OCI-M2 (cell line): ENCODE data around the gene FGFR2.

Experiments used
- DNase-seq: peaks from one replicate; lab custom pipeline; 2025; ENCODE audit not compliant: unreplicated experiment; lab: John Stamatoyannopoulos, UW

Gene FGFR2

GRCh38 chr10:121610798-121611323, 12.6 kb upstream of the FGFR2 start:
- DNase-seq, result no peak

GRCh38 chr10:121609426-121610380, 11.5 kb upstream of the FGFR2 start:
- DNase-seq, result no peak

DNA sequence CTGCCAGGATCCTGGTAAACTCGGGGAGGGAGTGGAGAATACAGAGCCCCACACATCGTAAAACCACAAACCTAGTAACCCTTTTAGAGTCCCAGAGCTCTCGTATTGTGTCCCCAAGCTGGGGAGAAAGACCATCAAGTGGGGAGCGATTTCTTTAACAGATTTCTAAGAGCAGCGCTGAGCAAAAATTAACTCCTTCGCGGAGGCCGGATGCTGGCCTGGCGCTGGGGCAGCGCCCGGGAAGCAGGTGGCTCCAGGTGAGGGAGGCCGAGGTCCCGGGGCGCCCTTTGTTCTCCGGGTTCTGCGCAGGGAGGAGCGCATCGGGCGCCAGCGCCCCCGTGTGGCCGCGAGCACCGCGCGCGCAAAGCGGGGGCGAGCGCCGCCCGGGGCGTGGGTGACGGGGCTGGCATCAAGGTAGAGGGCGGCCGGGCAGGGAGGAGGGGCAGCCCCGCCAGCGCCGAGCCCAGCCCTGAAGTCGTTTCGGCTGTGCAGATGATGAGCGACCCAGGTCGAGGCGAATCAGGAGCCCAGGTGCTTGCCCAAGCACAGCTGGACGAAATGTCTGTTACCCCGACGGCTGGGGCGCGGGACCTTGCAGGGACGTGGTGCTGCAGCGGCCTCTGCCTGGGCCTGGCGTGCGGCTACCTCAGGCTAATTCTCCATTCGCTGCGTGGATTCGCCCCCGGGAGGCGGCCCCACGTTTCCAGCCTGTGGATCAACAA, 10.4 kb upstream of the FGFR2 start:
- no peak for DNase-seq

- no peak for DNase-seq
Measured at GRCh38 chr10:121607310-121608055, 9.2 kb upstream of the FGFR2 start.

DNA sequence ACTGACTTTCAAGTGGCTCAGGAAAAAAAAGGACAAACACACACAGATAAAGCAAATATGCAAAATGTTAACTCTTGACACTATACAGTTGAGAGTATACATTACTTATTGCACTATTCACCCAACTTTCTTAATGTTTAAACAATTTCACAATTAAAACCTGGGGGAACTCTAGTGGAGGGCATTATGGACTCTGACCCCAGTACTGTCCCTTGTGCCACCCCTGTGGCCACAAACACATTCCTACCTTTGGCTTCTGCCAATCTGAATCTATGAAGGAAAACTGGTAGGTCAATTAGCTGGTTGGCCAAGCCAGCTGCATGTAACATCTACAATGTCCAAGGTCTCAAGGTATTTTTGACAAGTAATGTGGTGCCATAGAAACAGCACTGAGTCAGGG, 7.5 kb upstream of the FGFR2 start:
- DNase-seq, result no peak

DNA sequence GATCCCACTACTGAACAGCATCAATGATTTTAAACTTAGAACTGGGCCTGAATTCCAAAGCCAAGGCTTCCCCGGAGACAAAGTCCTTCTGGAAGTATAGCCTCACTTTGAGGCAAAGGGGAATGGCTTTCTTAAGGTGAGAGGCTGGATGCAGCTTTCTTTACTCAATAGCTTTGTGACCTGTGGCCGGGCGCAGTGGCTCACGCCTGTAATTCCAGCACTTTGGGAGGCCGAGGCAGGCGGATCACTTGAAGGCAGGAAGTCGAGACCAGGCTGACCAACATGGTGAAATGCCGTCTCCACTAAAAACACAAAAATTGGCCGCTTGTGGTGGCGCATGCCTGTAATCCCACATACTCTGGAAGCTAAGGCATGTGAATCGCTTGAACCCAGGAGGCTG, 3.2 kb upstream of the FGFR2 start:
- DNase-seq, result no peak

DNA sequence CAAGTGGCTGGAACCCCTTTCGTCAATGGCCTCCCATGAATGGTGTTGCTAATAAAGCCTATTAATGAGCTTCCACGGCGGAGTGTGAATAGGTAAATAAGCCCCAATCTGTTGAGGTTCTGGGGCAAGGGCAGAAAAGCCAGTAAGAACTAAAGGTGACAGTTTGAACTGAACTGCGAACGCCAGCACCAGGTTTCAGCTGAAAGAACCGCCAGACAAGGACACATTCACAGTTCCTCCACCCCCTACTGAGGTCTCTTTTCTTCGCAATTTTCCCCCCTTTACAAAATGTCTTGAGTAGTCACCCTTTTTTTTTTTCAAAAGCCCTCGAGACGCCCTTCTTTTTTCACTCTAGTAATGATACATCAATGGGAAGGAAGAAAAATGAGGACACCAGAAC, 2.4 kb upstream of the FGFR2 start:
- no peak for DNase-seq

GRCh38 chr10:121599947-121600346, 1.7 kb upstream of the FGFR2 start:
- no peak for DNase-seq

GRCh38 chr10:121597504-121598262, 561 bp downstream of the FGFR2 start:
- DNase-seq, result no peak

DNA sequence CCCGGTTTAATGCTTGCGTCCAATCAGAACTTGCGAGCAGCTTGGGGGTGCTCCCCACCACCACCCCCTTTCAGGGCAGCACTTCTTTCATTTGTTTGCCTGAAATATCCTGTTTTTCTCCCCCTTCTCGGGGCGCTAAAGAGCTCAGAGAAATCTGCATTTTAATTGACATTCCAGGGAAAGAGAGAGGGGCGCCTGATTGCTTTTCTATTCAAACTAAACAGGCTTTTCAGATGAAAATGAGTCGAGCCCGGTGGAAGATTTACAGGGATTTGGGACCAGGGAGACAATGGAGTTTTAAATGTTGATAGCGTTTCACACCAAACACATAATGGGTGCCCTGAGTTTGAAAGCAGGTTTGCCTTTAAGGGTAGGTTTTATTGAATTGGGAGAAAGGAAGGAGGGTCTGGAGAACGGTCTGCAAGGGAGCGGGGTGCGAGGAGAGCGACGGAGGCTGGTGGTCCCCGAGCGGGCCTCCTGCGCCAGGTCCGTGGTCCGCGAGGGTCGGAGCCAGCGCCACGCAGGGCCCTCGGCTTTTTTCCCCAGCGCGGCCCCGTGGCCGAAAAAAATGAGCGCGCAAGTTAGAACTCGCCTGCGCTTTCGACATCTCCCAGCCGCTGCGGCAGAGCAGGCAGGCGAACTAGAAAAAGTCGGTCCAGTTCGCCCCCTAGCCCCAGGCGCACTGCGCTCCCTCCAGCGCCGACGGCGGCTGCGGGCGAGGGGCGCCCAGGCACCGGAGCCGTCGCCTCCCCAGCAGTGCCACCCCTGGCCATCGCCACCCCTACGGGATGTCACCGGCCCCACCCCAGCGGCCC, 1.3 kb downstream of the FGFR2 start:
- DNase-seq, result no peak

DNA sequence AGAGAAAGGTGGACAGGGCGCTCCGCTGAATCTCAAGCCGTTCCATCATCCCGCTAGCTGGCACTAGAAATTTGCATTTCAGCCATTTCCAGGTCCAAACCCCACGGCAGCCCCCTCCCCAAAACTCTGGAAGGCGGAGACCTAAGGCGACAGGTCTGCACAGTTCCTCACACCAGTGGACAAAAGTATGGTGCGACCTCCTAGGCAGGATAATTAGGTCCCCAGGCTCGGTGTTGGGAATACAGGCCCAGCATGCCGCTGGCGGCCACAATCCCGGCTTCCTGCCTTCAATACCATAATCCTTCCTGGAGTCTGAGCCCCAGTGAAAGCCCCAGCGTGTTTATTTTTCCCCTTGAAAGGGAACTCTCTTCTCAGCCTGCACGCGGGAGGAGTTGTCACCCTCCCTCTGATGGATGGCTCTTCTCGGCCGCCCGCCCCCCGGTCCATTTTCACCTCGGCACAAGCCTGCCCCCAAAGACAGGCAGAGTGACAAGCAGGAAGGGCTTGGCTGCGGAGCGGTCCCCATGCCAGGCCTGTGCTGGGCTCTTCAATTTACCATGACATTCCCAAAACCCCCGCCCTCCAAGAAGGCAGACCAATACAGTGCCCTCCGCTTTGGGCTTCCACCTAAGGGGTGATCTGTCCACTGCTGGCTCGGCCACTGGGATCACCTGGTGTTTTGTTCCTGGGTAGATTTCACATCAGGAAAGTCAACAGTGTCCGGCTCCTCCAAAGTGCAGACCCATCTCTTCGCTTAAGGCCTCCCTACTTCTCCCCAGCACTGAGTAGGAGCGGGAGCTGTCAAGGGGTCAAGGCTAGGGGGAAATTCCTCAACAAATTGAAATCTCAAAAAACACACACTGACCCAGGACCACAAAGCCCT, 2.2 kb downstream of the FGFR2 start:
- no peak for DNase-seq

DNA sequence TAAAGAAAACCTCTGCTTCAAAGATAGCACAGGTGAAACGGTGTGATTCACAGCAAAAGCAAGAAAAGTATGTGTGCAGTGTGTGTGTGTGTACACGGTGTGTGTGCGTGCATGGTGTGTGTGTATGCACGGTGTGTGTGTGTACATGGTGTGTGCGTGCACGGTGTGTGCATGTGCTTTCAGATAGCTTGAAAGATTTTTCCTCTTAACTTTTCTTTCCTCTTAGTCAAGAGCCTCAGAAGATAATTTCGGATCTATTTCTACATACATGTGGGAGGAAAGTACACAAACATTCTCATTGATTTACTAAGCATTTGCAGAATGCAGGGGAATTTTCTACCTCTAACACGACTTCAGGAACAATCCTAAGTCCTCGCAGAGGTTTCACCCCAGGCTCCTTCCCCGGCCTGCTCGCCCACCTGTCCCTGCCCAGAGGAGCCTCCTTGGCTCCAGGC, 2.9 kb downstream of the FGFR2 start:
- no peak for DNase-seq

- DNase-seq, result no peak
Measured at GRCh38 chr10:121594623-121595350, 3.5 kb downstream of the FGFR2 start.

- no peak for DNase-seq
Measured at GRCh38 chr10:121594076-121594475, 4.2 kb downstream of the FGFR2 start.

GRCh38 chr10:121593281-121594075, 4.8 kb downstream of the FGFR2 start:
- no peak for DNase-seq

- DNase-seq, result no peak
Measured at GRCh38 chr10:121592155-121592890, 5.9 kb downstream of the FGFR2 start.
